Loucy (cell line): ENCODE measurements around the gene WDR5.

Source experiments
- CTCF ChIP-seq: fragments of 200-600 bp; sonication (generic); conservative IDR thresholded peaks from 2 replicates; pipeline ENCODE4 v1.5.1; 2014; ENCODE audit warnings: mild to moderate bottlenecking, antibody characterized with exemption, low read length
- EZH2phosphoT487 ChIP-seq: fragments of 200-600 bp; IDR thresholded peaks from 2 replicates; pipeline ENCODE4 v1.6.1; 2018; ENCODE audit warnings: antibody characterized with exemption, mild to moderate bottlenecking, moderate library complexity, borderline replicate concordance

- TF ChIP-seq CTCF (no peak), EZH2phosphoT487 (no peak)
Measured at GRCh38 chr9:134164879-134165278, 29.0 kb downstream of the WDR5 start.
